NCI-H1105 treated with DMSO at 0.1 percent for 48 hours (cell line): ENCODE data around the gene EIF2S3.
A peak's percentile ranks its signal among the peaks of the same experiment; 100 is the strongest.
"Not testable (repeated sequence)": the region's sequence is repeated elsewhere in the genome, so short reads cannot be mapped to it uniquely, and the experiment has no call there.

ENCODE experiments used
- DNase-seq: peaks from one replicate; lab custom pipeline; 2025; lab: John Stamatoyannopoulos, UW

EIF2S3 gene

DNA sequence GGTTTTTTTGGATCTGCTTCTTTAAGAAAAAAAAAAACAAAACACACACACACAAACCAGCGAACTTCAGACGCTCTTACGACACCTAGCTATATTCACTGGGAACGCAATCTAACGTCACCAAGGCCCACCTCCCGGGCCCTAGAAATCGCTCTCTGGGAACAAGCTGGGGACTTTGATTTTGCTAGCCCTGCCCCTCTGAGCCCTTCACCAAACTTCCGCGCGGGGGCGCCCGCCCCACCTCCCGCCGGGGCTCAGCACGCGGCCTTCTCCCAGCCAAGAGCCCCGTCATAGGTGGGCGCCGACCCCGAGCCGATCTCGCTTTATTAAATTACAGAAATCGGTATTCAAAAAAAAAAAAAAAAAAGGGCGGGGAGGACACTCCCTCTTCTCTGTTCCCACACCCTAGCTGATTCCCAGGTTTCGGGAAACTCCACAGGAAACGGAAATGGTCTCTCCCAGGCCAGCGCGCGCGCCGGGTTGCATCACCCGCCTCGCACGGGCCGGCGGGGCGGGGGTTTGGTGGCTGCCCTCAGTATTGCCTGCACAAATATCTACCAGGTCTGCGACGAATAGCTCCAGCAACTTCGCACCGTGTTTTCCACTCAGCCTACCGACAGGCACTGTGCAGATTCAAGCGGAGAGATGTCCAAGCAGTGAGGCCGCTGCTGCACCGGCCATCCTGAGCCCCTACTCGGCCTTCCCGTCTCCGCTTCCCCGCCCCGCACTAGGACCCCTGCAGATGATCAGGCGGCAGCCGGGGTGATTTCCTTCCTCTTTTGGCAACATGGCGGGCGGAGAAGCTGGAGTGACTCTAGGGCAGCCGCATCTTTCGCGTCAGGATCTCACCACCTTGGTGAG is at the start of gene EIF2S3:
EIF2S3 (plus strand) TSS at position 775 of the 861 bp plus-strand sequence; CDS start at position 788, 13 bp downstream.
- peak; percentile 92 for DNase-seq

DNA sequence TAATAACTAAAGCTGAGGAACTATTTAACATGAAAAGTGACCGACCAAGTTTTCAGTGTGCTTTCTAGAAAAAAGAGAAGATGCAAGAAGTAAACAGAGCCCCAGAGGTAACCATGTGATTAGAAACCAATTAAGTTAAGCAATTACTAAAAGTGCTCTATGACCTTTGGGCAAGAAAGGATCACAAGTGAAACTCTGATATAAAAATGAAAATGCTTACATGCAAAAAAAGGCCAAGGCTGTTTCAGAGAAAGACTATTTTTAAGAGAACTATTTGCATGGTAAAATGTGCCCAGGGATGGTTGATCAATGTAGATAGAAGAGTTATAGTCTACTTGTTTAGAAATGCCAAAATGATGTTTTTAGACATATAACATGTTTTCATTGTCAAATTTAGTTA is 49.7 kb upstream of the EIF2S3 start:
- DNase-seq: no peak

DNA sequence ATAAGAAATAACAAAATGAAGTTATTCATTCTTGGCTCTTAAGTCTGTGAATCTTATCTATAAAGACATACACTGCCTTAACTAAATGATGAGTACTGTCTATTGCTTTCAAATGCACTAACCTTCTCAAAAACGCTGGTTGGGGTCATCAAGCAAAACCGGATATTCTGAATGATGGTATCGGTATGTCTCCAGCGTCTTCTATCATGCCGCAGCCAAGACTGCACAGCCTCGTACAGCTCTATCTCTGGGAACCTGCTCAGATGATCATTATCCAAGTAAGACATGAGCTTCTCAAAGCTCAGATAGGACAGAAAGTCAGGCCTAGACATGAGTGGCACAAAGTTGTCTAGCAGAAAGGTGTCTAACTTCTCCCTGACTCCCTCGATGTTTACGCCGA is 48.9 kb upstream of the EIF2S3 start:
- no peak for DNase-seq

DNA sequence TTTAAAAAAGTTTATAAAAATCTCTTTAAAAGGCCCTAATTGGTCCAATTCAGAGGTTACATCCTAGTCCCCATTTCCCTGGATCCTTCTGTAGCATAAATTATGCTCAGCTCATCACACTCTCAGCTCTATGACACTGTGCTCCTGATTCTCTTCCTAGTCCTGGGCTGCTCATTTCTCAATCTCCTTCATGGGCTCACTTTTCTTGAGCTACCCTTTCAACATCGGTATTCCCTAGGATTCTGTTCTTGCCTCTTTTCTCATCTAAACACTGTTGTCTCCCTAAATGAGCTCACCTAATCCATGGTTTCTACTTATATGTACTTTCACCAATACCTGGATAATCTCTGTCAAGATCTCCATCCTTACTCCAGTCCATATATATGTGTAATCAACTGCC is 42.5 kb upstream of the EIF2S3 start:
- DNase-seq: no peak

DNA sequence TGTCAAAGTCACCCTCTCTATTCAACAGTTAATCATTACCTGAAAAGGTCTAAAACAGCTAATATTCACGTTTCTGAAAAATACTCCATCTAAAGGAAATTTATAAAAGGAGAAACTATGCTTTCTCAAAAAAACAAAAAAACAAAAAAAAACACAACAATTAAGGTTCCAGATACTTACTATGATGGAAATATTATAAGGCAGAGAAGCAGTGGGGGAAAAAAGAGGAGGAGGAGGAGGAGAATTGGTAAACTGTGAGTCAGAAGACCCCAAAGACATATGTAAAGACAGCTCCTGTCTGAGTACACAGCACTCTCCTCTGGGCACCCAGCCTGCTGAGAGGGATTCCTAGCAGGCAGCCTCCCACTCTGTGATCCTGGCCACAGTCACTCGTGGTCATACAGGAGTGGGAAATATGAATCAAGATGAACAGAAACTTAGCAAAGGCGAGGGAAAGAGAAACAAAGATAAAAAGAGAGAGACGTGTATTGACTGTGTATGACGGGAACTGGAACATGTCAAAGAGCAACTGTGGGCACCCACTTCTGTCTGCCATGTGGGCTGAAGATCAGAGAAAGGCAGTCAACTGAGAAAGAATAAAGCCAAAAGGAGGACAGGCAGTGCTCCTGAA is 40.3 kb upstream of the EIF2S3 start:
- no peak for DNase-seq

DNA sequence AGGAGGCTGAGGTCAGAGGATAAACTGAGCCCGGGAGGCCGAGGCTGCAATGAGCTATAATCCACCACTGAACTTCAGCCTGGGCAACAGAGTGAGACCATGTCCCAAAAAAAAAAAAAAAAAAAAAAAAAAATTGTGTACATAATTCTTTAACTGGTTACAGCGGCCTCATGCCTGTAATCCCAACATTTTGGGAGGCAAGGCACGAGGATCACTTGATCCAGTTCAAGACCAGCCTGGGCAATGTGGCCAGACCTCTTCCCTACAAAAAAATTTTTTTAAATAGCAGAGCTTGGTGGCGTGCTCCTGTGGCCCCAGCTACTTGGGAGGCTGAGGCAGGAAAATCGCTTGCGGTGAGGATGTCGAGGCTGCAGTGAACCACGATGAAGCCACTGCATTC is 37.1 kb upstream of the EIF2S3 start:
- DNase-seq: no peak

DNA sequence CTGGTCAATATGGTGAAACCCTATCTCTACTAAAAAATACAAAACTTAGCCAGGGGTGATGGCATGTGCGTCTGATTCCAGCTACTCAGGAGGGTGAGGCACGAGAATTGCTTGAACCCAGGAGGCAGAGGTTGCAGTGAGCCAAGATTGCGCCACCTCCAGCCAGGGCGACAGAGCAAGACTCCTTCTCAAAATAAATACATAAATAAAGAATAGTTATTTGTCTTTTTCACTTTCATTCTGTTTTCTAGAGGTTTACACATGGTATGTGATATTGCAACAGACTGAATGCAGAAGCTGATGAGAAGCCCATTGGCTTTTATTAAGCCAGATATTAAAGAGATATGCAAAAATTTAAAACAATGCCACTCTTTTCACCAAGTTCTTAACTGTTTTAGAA is 35.9 kb upstream of the EIF2S3 start:
- DNase-seq: no peak

DNA sequence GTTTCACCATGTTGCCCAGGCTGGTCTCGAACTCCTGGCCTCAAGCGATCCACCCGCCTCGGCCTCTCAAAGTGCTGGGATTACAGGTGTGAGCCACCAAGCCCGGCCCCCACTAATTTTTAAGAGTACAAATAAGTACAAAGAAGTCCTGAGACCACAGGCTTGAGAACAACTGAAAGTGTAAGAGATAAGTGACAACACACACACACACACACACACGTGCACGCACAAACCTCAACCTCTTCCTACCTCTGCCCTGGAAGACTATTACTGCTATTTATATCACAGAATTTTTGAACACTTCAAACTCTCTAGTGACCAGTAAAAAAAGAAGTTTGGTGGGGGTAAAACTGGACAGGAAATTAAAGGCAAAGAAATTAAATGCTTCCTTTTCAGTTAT is 35.3 kb upstream of the EIF2S3 start:
- DNase-seq: no peak

DNA sequence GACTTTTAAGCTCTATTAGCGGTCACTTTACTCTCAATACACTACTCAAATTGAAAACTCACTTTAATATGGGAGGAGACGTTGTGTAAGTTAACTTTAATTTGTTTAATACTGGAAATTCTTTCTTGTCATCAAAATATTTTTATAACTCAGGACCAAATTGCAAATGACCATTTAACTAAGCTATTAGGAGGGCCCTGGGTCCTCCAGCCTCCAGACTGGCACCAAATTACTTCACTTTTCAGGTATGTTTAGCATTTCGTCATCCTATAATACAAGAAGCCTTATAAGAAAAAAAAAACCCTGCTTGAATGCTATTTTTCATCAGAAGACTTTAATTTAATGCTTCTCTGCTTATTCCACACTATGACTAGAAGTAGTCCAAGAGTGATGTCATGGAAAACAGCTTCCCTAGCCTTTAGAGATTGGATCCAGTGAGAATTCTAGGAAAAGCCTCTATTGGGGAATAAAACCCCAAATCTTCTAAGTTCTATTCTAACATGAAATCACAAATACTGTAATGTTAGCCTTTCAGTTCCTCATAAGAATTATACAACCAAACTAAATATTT is 34.4 kb upstream of the EIF2S3 start:
- DNase-seq: no peak

DNA sequence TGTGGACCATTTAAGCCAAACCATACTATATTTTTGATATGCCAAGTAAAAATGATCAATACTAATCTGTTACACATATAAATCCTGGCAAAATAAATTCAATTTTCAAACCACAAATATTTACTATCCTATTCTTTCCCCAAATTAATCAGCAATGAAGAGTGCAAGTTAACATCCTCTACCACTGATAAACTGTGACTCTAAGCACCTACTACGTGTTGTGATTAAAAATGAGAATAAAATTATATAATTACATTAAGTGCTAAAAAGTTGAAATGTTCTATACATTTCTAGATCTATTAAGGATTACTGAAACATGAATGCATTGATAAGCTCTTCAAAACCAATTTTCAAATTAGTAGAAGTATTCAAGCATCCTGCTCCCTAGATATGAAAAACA is 31.2 kb upstream of the EIF2S3 start:
- DNase-seq: no peak

DNA sequence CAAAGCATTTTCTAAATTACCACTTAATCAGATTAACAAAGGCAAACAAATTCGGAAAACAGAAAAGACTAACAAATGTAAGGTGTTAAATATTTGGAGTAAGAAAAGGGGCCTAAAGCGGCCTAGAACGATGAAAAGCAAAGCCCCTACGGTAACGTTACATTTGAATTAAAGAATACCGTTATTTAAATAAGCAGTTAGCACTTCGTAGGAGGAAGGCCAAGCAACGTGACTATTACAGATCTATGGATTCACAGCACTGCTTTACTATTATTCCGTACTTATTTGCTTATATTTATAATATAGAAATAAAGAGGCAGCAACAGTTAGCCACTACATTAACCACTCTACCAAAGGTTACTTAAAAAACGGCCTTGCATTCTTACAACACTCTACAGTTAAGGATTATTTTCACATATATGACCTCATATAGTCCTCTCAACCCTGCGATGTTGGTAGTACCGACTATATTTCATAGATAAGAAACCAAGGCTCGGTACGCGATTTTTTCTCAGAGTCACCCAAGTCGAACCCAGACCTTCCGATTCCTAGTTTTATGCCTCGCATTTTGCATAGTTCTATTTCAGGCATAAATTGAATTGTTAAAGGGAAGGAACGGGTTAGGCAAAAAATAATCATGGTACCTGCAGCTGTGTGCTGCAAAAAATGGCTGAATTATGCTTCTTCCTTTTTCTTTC is 30.6 kb upstream of the EIF2S3 start:
- peak; percentile 8 for DNase-seq

DNA sequence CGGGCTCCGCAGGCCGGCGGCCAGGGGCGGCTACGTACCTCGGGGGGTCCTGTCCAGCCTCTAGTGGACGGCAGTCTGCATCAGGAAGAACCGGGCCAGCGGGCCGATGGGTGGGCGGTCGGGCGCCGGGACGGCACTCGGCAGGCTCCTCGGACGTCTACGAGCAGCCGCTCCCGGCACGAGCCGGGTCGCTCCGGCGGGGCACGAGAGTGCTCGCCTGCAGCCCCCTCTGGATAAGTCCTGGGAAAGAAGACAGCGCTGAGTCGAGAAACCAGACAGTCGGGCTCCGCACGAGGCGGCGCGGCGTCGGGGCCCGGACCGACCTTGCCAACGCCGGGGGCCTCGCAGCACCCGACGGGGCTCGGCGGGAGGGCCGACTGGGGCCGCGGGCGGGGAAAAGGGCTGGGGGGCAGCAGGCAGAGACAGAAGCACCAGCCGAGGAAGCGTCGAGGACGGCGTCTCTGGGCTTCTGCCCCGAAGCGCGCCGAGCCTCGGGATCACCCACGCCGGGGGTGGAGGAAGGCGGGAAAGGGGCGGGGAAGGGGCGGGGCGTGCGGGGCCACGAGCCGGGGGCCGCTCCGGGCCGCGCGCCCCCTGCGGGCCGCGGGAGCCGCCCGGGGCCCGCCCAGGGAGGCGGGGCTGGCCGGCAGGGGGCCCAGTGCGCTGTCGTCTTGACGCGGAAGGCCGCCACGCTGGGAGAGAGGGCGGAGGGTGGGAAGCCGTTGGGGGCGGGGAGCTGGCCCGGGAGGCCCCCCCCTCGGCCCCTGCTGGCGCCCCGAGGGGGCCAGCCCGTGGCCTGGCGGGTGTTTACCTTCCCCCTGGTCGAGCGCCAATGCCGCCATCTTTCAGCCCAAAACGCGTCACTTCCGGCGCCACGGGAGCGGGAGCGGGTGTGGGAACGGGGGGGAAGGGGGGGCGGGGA is 29.7 kb upstream of the EIF2S3 start:
- peak; percentile 80 for DNase-seq

DNA sequence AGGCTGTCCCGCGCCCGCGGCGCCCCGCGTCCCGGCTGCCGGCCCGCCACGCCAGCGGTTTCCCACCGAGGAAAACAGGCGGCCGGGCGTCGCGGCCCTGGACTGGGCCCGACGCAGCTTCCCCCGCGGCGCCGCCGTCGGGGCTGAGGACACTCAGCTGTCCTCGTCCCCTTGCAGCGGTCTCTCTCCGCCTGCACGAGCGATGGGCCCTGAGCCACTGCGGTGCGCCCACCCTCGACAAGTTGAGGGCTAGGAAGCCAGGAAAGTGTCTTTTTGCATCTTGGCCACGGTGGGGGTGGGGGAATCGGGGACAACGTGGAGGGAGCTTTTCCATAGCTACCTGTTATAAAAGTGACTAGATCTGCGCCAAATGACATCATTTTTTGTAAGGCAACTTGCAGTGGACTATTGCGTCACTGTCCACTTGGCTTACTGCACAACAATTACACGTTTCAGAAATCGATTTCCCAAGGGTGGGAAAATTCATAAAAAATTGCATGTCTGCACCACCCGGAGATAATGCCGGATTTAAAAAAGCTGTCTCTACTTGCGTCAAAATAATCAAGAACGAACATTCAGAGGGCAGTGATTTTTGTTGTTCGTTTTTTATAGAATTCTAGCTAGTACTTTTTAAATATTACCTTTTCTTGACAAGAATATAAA is 28.9 kb upstream of the EIF2S3 start:
- DNase-seq: peak; percentile 63

DNA sequence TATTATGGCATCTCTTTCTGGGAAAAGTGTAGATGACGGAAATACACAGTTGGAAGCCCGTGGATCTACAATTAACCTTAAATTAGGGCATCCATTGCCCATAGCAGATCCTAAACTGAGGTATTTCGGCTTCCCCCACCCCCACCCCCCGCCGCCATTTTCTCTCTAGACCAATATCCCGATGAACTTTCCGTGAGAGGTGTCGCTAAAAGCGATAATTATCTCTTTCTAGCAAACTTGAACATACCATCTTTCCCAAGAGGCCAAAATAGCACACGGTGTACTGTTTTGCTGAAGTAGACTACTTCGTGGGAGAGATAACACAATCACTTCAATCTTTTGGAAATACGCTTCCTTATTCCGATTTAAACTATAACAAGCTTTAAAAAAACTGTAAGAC is 28.3 kb upstream of the EIF2S3 start:
- DNase-seq: peak; percentile 34

DNA sequence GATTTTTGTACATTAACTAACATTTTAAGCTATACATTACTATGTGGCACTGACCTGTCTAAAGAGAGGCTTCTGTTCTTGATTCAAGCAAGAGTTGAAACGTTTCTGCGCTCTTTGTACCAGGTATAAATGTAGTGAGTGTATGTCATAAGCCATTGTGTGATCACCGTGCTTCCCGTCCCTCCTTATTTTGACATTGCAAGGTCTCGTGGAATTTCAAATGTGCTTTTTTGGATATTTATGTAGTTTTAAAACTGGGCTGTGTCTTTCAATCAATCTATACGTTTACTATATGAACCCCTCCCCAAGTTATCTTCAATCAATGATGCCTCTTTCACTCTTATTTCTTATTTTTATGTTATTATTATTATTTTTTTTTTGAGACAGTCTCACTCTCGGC is 27.7 kb upstream of the EIF2S3 start, which contains the start of gene KLHL15:
KLHL15 (minus strand) TSS at position 101 of the 400 bp plus-strand sequence. CDS start 20,493 bp downstream, outside the sequence.
- DNase-seq: no peak

DNA sequence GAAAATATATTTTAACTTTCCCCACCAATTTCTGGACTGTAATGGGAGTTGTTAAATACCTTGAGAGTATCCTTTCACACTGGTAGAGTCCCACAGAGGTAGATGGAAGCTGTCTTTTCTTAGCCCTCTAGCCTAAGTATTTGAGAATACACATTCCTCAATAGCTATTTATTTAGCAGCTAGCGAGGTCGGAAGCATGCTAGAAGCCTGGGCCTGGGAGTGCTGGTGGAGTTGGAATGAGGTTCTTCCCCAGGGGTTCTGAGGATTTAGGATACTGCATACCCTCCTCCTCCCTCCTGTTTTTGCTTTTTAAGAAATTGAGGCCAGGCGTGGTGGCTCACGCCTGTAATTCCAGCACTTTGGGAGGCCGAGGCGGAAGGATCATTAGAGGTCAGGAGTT is 26.8 kb upstream of the EIF2S3 start:
- no peak for DNase-seq

DNA sequence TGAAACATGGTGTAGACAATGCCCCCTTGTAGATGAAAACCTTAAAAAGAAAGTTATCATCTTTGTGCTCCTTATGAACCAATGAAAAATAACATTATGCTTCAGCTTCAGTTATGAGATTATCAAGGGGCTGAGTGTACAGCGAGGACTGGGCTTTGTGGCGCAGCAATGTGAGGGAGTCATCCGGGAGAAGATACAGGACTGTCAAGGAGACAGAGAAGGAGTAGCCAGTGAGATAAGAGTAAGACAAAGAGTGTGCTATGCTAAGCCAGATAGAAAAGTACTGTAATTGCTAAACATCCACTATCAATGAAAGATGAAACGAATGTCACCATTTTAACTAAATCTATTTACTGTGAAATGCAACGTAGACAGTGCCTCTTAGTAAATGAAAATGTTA is 24.2 kb upstream of the EIF2S3 start:
- DNase-seq: no peak

DNA sequence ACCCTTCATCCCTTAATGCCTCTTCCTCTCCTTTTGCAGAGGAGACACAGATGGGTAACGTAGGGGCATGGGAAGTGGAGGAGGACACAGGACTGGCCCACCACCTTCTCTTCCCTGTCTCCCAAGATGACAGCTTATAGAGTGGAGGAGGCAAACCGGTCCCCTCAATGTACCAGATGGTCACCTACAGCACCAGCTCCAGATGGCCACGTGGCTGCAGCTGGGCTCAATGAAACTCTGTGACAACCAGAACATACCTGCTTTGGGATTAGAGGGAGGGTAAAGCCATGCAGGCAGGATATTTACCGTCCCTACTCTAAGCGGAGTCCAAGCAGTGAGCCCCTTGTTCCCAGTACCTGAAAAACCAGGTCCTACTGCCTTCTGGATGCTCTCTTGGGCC is 20.3 kb upstream of the EIF2S3 start:
- no peak for DNase-seq

DNA sequence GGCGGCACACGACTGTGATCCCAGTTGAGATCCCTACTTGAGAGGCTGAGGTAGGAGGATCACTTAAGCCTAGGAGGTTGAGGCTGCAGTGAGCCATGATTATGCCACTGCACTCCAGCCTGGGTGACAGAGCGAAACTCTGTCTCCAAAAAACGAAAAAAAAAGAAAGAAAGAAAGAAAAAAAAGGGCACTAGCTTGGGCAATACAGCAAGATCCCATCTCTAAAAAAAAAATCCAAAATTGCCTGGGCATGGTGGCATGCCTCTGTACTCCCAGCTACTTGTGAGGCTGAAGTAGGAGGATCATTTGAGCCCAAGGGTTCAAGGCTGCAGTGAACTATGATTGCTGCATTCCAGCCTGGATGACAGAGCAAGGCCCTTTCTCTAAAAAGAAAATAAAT is 17.0 kb upstream of the EIF2S3 start:
- DNase-seq: no peak

DNA sequence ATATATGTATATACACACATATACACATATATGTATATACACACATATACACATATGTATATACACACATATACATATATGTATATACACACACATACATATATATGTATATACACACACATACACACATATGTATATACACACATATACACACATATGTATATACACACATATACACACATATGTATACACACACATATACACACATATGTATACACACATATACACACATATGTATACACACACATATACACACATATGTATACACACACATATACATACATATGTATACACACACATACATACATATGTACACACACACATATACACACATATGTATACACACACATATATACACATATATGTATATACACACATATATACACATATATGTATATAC is 8.7 kb upstream of the EIF2S3 start:
- not testable (repeated sequence) for DNase-seq

DNA sequence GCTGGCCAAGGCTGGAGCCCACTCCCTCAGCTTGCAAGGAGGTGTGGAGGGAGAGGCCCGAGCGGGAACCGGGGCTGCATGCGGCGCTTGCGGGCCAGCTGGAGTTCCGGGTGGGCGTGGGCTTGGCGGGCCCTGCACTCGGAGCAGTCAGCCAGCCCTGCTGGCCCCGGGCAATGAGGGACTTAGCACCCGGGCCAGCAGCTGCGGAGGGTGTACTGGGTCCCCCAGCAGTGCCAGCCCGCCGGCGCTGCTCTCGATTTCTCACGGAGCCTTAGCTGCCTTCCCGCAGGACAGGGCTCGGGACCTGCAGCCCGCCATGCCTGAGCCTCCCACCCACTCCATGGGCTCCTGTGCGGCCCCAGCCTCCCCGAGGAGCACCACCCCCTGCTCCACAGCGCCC is 5.1 kb upstream of the EIF2S3 start:
- DNase-seq: not testable (repeated sequence)
